Smooth muscle cell (in vitro differentiated cells): Measurements from ENCODE around the gene ACR. TPM values are rescaled to one million over a fixed set of nuclear protein-coding genes. Genes with fewer than 3 reads are reported as not detected.

Experiments used
- DNase-seq: peaks from one replicate; lab custom pipeline; 2025; ENCODE audit not compliant: unreplicated experiment; lab: John Stamatoyannopoulos, UW
- H2AFZ ChIP-seq: fragments of 200-600 bp; sonication (generic); 2 replicates; pipeline ENCODE4 v1.6.0; 2016; ENCODE audit warnings: antibody characterized with exemption, low read depth, mild to moderate bottlenecking
- H3F3A ChIP-seq: fragments of 200-600 bp; sonication (generic); 2 replicates; pipeline ENCODE4 v1.6.0; 2017; ENCODE audit warnings: antibody characterized with exemption, low read depth
- H3K27ac ChIP-seq: fragments of 200-600 bp; sonication (generic); 2 replicates; pipeline ENCODE4 v1.5.1; 2016; ENCODE audit warnings: low read depth, mild to moderate bottlenecking
- H3K27me3 ChIP-seq: fragments of 200-600 bp; sonication (generic); 2 replicates; pipeline ENCODE4 v1.6.1; 2016; ENCODE audit warnings: low read depth, mild to moderate bottlenecking
- H3K36me3 ChIP-seq: fragments of 200-600 bp; sonication (generic); 2 replicates; pipeline ENCODE4 v1.5.1; 2016; ENCODE audit warnings: low read depth
- H3K4me1 ChIP-seq: fragments of 200-600 bp; sonication (generic); 2 replicates; pipeline ENCODE4 v1.5.1; 2016; ENCODE audit warnings: low read depth
- H3K4me2 ChIP-seq: fragments of 200-600 bp; sonication (generic); 2 replicates; pipeline ENCODE4 v1.6.0; 2016; ENCODE audit warnings: mild to moderate bottlenecking
- H3K4me3 ChIP-seq: fragments of 200-600 bp; sonication (generic); 2 replicates; pipeline ENCODE4 v1.5.1; 2016; ENCODE audit warnings: mild to moderate bottlenecking
- H3K79me2 ChIP-seq: fragments of 200-600 bp; sonication (generic); 2 replicates; pipeline ENCODE4 v1.6.0; 2016; ENCODE audit warnings: low read depth, mild to moderate bottlenecking
- H3K9ac ChIP-seq: fragments of 200-600 bp; sonication (generic); 2 replicates; pipeline ENCODE4 v1.6.0; 2016; ENCODE audit warnings: low read depth
- H3K9me3 ChIP-seq: fragments of 200-600 bp; sonication (generic); replicated peaks from 2 replicates; pipeline ENCODE4 v1.5.1; 2016; ENCODE audit warnings: low read depth
- H4K20me1 ChIP-seq: fragments of 200-600 bp; sonication (generic); 2 replicates; pipeline ENCODE4 v1.6.0; 2016; ENCODE audit warnings: low read depth
- CTCF ChIP-seq: fragments of 200-600 bp; sonication (generic); IDR thresholded peaks from 2 replicates; pipeline ENCODE4 v1.5.1; 2017; ENCODE audit warnings: borderline replicate concordance, mild to moderate bottlenecking, antibody characterized with exemption; ENCODE audit not compliant: insufficient read depth, poor library complexity, severe bottlenecking
- WGBS: methylation state at CpG from one replicate; pipeline ENCODE4 v1.1.7; 2016; ENCODE audit warnings: low lambda C conversion rate; 5-methylcytosine and 5-hydroxymethylcytosine counted together
- polyA plus RNA-seq: library from polyadenylated mRNA; unstranded; fragments of >200 nt; fragmentation: Nextera tagmentation; extraction: Ambion mirVana; gene quantifications from 2 replicates; pipeline ENCODE4 v1.2.1, GENCODE V29; 2016
- total RNA-seq: library from RNA; depleted of rRNA; stranded (reverse); fragments of >200 nt; gene quantifications from 2 replicates; pipeline ENCODE4 v1.2.3, GENCODE V29; 2014

Gene ACR
- total and polyA plus RNA-seq, 2 experiments from 2014 or later: 0.27 TPM; not detected in 1

GRCh38 chr22:50713571-50714056 lies 24.4 kb upstream of the ACR start:
- Histone ChIP-seq H4K20me1 (no peaks in the 10 kb centered on the region), H3F3A (no peaks in the 10 kb centered on the region), H3K27ac (no peak overlapping the region), H3K36me3 (no peaks in the 10 kb centered on the region), H3K79me2 (no peaks in the 10 kb centered on the region), H3K4me2 (no peak overlapping the region), H3K27me3 (peaks cover 7% of the 10 kb centered on the region), H3K9ac (no peak overlapping the region), H3K4me1 (no peaks in the 10 kb centered on the region), H2AFZ (no peak overlapping the region), H3K4me3 (no peak overlapping the region), H3K9me3 (no peaks in the 10 kb centered on the region)
- TF ChIP-seq CTCF: no peak
- no peak for DNase-seq
- WGBS: 82% methylated on average over 5 of the region's 5 CpGs

GRCh38 chr22:50714150-50714549 lies 23.9 kb upstream of the ACR start:
- H3K9me3 ChIP-seq: no peaks in the 10 kb centered on the region
- H4K20me1 ChIP-seq: peaks cover under 1% of the 10 kb centered on the region
- no peak overlapping the region for H3K4me3 ChIP-seq
- no peaks in the 10 kb centered on the region for H3K79me2 ChIP-seq
- no peak overlapping the region for H2AFZ ChIP-seq
- 89% methylated on average over 7 of the region's 7 CpGs for WGBS
- H3K27me3 ChIP-seq: peaks cover 12% of the 10 kb centered on the region
- no peaks in the 10 kb centered on the region for H3F3A ChIP-seq
- no peak overlapping the region for H3K4me2 ChIP-seq
- no peak for DNase-seq
- no peaks in the 10 kb centered on the region for H3K36me3 ChIP-seq
- no peak overlapping the region for H3K27ac ChIP-seq
- no peak overlapping the region for H3K9ac ChIP-seq
- H3K4me1 ChIP-seq: no peaks in the 10 kb centered on the region
- TF ChIP-seq CTCF: no peak

- no peaks in the 10 kb centered on the region for H3K36me3 ChIP-seq
- H3K9me3 ChIP-seq: no peaks in the 10 kb centered on the region
- no peaks in the 10 kb centered on the region for H3F3A ChIP-seq
- no peak overlapping the region for H2AFZ ChIP-seq
- H3K4me1 ChIP-seq: no peaks in the 10 kb centered on the region
- no peaks in the 10 kb centered on the region for H3K79me2 ChIP-seq
- no peak overlapping the region for H3K27ac ChIP-seq
- WGBS: 94% methylated on average over 19 of the region's 22 CpGs
- no peak overlapping the region for H3K9ac ChIP-seq
- H3K4me2 ChIP-seq: no peak overlapping the region
- DNase-seq: no peak
- peaks cover 18% of the 10 kb centered on the region for H3K27me3 ChIP-seq
- no peak for TF ChIP-seq CTCF
- H3K4me3 ChIP-seq: no peak overlapping the region
- peaks cover 6% of the 10 kb centered on the region for H4K20me1 ChIP-seq
Measured at GRCh38 chr22:50714631-50715179, 23.3 kb upstream of the ACR start.

GRCh38 chr22:50715250-50715649 lies 22.8 kb upstream of the ACR start:
- Histone ChIP-seq H3K27me3 (peaks cover 23% of the 10 kb centered on the region), H3K36me3 (no peaks in the 10 kb centered on the region), H3K4me1 (no peaks in the 10 kb centered on the region), H3K9me3 (no peaks in the 10 kb centered on the region), H3K27ac (no peak overlapping the region), H3K4me2 (no peak overlapping the region), H3K9ac (no peak overlapping the region), H4K20me1 (peaks cover 9% of the 10 kb centered on the region), H2AFZ (no peak overlapping the region), H3K4me3 (no peak overlapping the region), H3K79me2 (no peaks in the 10 kb centered on the region), H3F3A (no peaks in the 10 kb centered on the region)
- no peak for DNase-seq
- 95% methylated on average over 8 of the region's 9 CpGs for WGBS
- TF ChIP-seq CTCF: no peak
